HL-60 (cell line): Measurements from ENCODE around the gene RUNX1.

Source experiments
- POLR2AphosphoS5 ChIP-seq: IDR thresholded peaks from 2 replicates; pipeline ENCODE4 v1.6.1; 2012; ENCODE audit warnings: low read depth
- TF ChIP-seq, protein P1 (sequence below): IDR thresholded peaks from one replicate; pipeline ENCODE4 v1.5.1; 2011; ENCODE audit warnings: low read length, control low read depth, inconsistent platforms; ENCODE audit not compliant: insufficient read depth
- TF ChIP-seq, protein P2 (sequence below): IDR thresholded peaks from 2 replicates; pipeline ENCODE4 v1.6.1; 2012; ENCODE audit warnings: low read depth; ENCODE audit not compliant: insufficient replicate concordance

DNA sequence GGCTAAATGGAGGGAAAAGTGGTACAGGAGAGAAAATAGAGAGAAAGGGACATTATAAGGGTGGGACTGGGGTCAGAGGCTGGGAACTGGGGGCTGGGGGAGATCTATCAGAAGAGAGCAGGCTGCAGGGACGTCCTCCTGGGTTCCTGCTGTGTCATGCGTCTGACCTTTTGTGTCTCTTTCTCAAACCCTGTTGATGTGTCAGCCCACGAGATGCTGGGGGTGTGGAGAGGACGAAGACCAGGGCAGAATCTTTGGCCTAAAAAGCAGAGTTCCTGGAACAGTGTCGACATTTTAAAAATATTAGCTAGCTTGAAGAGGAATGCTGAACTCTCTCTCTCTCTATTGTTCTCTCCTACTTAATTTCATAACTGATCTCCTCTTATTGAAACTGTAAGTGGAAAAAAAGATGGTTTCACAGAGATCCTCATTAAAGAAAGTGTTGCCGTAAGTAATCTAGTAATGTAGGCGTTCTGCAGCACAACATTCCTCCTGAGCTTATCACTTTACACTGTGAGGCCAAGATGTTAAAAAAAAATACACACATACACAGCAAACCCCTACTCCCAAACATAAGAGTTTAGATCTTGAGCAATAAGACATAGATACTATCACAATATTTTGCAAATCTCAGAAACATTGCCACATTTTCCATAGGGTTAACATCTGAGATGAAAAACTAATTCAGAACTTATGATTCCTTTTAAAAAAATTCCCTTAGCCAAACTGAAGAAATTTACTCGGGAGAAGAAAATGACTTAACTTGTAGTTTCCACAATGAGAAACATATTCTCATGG, 52.6 kb downstream of the RUNX1 start:
- TF ChIP-seq, protein P1, sequence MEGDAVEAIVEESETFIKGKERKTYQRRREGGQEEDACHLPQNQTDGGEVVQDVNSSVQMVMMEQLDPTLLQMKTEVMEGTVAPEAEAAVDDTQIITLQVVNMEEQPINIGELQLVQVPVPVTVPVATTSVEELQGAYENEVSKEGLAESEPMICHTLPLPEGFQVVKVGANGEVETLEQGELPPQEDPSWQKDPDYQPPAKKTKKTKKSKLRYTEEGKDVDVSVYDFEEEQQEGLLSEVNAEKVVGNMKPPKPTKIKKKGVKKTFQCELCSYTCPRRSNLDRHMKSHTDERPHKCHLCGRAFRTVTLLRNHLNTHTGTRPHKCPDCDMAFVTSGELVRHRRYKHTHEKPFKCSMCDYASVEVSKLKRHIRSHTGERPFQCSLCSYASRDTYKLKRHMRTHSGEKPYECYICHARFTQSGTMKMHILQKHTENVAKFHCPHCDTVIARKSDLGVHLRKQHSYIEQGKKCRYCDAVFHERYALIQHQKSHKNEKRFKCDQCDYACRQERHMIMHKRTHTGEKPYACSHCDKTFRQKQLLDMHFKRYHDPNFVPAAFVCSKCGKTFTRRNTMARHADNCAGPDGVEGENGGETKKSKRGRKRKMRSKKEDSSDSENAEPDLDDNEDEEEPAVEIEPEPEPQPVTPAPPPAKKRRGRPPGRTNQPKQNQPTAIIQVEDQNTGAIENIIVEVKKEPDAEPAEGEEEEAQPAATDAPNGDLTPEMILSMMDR, result no peak
- no peak for TF ChIP-seq POLR2AphosphoS5
- TF ChIP-seq, protein P2, sequence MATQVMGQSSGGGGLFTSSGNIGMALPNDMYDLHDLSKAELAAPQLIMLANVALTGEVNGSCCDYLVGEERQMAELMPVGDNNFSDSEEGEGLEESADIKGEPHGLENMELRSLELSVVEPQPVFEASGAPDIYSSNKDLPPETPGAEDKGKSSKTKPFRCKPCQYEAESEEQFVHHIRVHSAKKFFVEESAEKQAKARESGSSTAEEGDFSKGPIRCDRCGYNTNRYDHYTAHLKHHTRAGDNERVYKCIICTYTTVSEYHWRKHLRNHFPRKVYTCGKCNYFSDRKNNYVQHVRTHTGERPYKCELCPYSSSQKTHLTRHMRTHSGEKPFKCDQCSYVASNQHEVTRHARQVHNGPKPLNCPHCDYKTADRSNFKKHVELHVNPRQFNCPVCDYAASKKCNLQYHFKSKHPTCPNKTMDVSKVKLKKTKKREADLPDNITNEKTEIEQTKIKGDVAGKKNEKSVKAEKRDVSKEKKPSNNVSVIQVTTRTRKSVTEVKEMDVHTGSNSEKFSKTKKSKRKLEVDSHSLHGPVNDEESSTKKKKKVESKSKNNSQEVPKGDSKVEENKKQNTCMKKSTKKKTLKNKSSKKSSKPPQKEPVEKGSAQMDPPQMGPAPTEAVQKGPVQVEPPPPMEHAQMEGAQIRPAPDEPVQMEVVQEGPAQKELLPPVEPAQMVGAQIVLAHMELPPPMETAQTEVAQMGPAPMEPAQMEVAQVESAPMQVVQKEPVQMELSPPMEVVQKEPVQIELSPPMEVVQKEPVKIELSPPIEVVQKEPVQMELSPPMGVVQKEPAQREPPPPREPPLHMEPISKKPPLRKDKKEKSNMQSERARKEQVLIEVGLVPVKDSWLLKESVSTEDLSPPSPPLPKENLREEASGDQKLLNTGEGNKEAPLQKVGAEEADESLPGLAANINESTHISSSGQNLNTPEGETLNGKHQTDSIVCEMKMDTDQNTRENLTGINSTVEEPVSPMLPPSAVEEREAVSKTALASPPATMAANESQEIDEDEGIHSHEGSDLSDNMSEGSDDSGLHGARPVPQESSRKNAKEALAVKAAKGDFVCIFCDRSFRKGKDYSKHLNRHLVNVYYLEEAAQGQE, result no peak
